Left kidney (tissue), 2 donors: ENCODE data around the gene WDR46. TPM values are rescaled to one million over a fixed set of nuclear protein-coding genes. Genes with fewer than 3 reads are reported as not detected.

Experiments
- DNase-seq: peaks from one replicate; pipeline ENCODE4 v3.0.0-alpha.2; 2013
- polyA plus RNA-seq: library from polyadenylated mRNA; unstranded; fragments of 120-200 nt; gene quantifications from one replicate; pipeline ENCODE4 v1.2.1, GENCODE V29; 2013; ENCODE audit not compliant: insufficient read length

Gene WDR46
- polyA plus RNA-seq, 1 donor, result 59.7 TPM

GRCh38 chr6:33314515-33314942, 25.5 kb upstream of the WDR46 start:
- peak; percentile 67 for DNase-seq

GRCh38 chr6:33313709-33314514, 24.9 kb upstream of the WDR46 start, which contains the start of gene TAPBP:
TSS of gene TAPBP (minus strand) at chr6:33314078. CDS start at chr6:33314041, 37 bp downstream.
- DNase-seq, result peak; percentile 57

GRCh38 chr6:33313105-33313708, 24.2 kb upstream of the WDR46 start:
- DNase-seq, result peak; percentile 39

- peak; percentile 51 for DNase-seq
Observed at GRCh38 chr6:33312361-33313104, 23.5 kb upstream of the WDR46 start.

GRCh38 chr6:33306356-33306755, 17.3 kb upstream of the WDR46 start:
- no peak for DNase-seq

- no peak for DNase-seq
Observed at GRCh38 chr6:33305052-33305451, 16.0 kb upstream of the WDR46 start.

- DNase-seq, result no peak
Observed at GRCh38 chr6:33304216-33304615, 15.2 kb upstream of the WDR46 start.

GRCh38 chr6:33301877-33302276, 12.8 kb upstream of the WDR46 start:
- no peak for DNase-seq

- peak; percentile 93 for DNase-seq
Observed at GRCh38 chr6:33299237-33299944, 10.4 kb upstream of the WDR46 start.

GRCh38 chr6:33298773-33299236, 9.8 kb upstream of the WDR46 start, which contains the start of gene RGL2:
TSS of gene RGL2 (minus strand) at chr6:33298942. CDS start at chr6:33298610, 332 bp downstream.
- peak; percentile 62 for DNase-seq

GRCh38 chr6:33297956-33298772, 9.1 kb upstream of the WDR46 start:
- peak; percentile 55 for DNase-seq

- no peak for DNase-seq
Observed at GRCh38 chr6:33297406-33297955, 8.4 kb upstream of the WDR46 start.

- DNase-seq, result no peak
Observed at GRCh38 chr6:33296797-33297405, 7.9 kb upstream of the WDR46 start.

- DNase-seq, result no peak
Observed at GRCh38 chr6:33295621-33296369, 6.8 kb upstream of the WDR46 start.

- DNase-seq, result no peak
Observed at GRCh38 chr6:33294086-33294823, 5.2 kb upstream of the WDR46 start.

- DNase-seq, result no peak
Observed at GRCh38 chr6:33292996-33293682, 4.1 kb upstream of the WDR46 start.

- no peak for DNase-seq
Observed at GRCh38 chr6:33290459-33290858, 1.4 kb upstream of the WDR46 start.

GRCh38 chr6:33289784-33290315, 811 bp upstream of the WDR46 start:
- DNase-seq, result no peak
